Loucy (cell line): ENCODE data around the gene MMP12.

ENCODE experiments used
- CTCF ChIP-seq: fragments of 200-600 bp; sonication (generic); conservative IDR thresholded peaks from 2 replicates; pipeline ENCODE4 v1.5.1; 2014; ENCODE audit warnings: mild to moderate bottlenecking, antibody characterized with exemption, low read length
- EZH2phosphoT487 ChIP-seq: fragments of 200-600 bp; IDR thresholded peaks from 2 replicates; pipeline ENCODE4 v1.6.1; 2018; ENCODE audit warnings: antibody characterized with exemption, mild to moderate bottlenecking, moderate library complexity, borderline replicate concordance

DNA sequence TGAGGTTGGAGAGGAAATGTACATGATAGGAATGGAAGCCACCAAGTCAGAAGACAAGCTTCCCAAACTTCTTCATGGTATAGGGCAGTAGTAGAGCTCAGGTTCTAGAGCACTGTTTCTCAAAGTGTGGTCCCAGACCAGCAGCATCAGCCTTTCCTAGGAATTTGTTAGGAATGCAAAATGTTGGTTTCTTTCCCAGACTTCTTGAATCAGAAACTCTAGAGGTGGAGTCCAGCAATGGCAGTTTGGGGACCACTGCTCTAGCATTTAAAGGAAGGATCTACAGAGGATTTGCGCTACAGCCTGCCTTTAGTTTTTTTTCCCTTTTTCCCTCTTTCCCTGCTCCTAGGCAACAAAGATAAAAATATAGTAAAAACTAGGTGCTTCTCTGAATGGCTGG lies 17.0 kb upstream of the MMP12 start:
- TF ChIP-seq CTCF (no peak), EZH2phosphoT487 (no peak)
